Right lobe of liver (tissue), 6 donors: Measurements from ENCODE around the gene PAXX. TPM values are rescaled to one million over a fixed set of nuclear protein-coding genes. Genes with fewer than 3 reads are reported as not detected.

Source experiments
- ATAC-seq, 4 donors: fragments of 200-7000 bp; cut with Tn5 transposase; one replicate each; pipeline ENCODE4 v1.9.1; 2020; ENCODE audit warnings: mild to moderate bottlenecking in 4 of 4, moderate library complexity in 4 of 4
- DNase-seq, 3 donors: peaks; one replicate each; pipeline ENCODE4 v3.0.0-alpha.2; 2020
- H3K27ac ChIP-seq, 3 donors: fragments of 200-600 bp; one replicate each; pipeline ENCODE4 v1.8.0; 2022
- H3K27me3 ChIP-seq, 2 donors: fragments of 200-600 bp; one replicate each; pipeline ENCODE4 v1.8.0; 2022
- H3K36me3 ChIP-seq, 4 donors: fragments of 200-600 bp; sonication (generic) in 1 of 4; one replicate each; pipeline versions ENCODE4 v1.5.1 to v1.8.0; 2017 to 2022; ENCODE audit warnings: control low read depth in 1 of 4
- H3K4me1 ChIP-seq, 4 donors: fragments of 200-600 bp; sonication (generic) in 1 of 4; one replicate each; pipeline versions ENCODE4 v1.5.1 to v1.8.0; 2017 to 2022; ENCODE audit warnings: control low read depth in 1 of 4
- H3K4me3 ChIP-seq, 3 donors: fragments of 200-600 bp; one replicate each; pipeline ENCODE4 v1.8.0; 2022
- H3K9me3 ChIP-seq, 4 donors: fragments of 200-600 bp; sonication (generic) in 1 of 4; one replicate each; pipeline versions ENCODE4 v1.5.1 to v1.8.0; 2017 to 2022; ENCODE audit warnings: control low read depth in 1 of 4
- POLR2A ChIP-seq: fragments of 450-650 bp; IDR thresholded peaks from one replicate; pipeline ENCODE4 v1.6.1; 2017; ENCODE audit warnings: antibody characterized with exemption, mild to moderate bottlenecking
- WGBS: methylation state at CpG from one replicate; pipeline ENCODE4 v1.1.6; 2018; ENCODE audit warnings: low coverage, low lambda C conversion rate; ENCODE audit not compliant: insufficient coverage; ENCODE audit errors: missing lambda C conversion rate; 5-methylcytosine and 5-hydroxymethylcytosine counted together
- intact Hi-C, 2 donors: fragments of 100-400 bp; cut with DNase I; formaldehyde crosslinking; loops; one replicate each; pipeline versions ENCODE4 v1.11.2 to v1.14.1; 2022
- total RNA-seq, 6 experiments: library from RNA; depleted of rRNA in 2 of 6; stranded (reverse); fragments of >200 nt in 2 of 6; fragmentation: NEBNext Ultra II Directional in 3 of 6; extraction: Animal tissue kit (Norgen Biotek cat#: 25700) in 3 of 6; gene quantifications; one replicate each; pipeline versions ENCODE4 v1.1.0 to v1.2.4, GENCODE V29; 2016 to 2023
- TF ChIP-seq, protein P1 (sequence below), 4 donors: fragments of 200-600 bp in 3 of 4; fragments of 450-650 bp in 1 of 4; IDR thresholded peaks; one replicate each; pipeline versions ENCODE4 v1.5.1 to v1.8.0; 2016 to 2022; ENCODE audit warnings: antibody characterized with exemption in 4 of 4, mild to moderate bottlenecking in 2 of 4
- donor health status: DM: no; HTN: yes; CAD: no.
- donor health status: DM: no; HTN: no; CAD: no.
- donor health status: DM: no; HTN: no; CAD: no.
- donor health status: DM: no; HTN: yes; CAD: no.
- donor health status: DM: no; HTN: yes; CAD: no.

The PAXX gene
- total RNA-seq, 6 experiments from 2014 or later, result 13.8 to 34.5 (median 23.3) TPM

DNA sequence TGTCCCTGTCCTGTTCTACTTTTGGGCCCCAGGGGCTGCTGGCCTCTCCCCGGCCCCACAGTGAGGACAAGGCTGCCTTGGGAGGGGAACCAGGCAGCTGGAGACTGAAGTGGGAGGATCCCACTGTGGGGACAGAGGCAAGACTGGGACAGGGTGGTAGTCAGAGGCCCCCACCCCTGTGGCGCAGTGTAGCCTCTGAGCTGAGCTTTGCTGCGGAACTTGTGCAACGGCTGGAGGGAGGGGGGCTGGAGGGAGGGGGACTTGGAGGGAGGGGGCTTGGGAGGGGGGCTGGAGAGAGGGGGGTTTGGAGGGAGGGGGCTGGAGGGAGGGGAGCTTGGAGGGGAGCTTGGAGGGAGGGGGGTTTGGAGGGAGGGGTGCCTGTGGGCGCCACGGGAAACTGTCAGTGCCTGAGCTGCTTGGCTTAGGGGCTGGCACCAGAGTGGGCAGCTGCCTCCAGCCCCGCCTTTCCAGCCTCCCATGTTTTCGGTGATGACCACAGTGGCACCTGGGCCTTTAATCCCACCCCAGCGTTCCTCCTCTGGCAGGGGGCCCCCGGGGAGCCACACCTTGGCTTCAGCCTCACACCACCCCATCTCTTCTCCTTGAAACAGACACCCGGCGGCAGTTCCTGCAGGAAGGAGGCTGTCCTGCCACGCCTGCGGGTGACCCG lies 42.0 kb downstream of the PAXX start:
- no peak for ATAC-seq
- no peaks in the 10 kb centered on the region for H3K27me3 ChIP-seq
- TF ChIP-seq POLR2A, result no peak
- TF ChIP-seq, protein P1, sequence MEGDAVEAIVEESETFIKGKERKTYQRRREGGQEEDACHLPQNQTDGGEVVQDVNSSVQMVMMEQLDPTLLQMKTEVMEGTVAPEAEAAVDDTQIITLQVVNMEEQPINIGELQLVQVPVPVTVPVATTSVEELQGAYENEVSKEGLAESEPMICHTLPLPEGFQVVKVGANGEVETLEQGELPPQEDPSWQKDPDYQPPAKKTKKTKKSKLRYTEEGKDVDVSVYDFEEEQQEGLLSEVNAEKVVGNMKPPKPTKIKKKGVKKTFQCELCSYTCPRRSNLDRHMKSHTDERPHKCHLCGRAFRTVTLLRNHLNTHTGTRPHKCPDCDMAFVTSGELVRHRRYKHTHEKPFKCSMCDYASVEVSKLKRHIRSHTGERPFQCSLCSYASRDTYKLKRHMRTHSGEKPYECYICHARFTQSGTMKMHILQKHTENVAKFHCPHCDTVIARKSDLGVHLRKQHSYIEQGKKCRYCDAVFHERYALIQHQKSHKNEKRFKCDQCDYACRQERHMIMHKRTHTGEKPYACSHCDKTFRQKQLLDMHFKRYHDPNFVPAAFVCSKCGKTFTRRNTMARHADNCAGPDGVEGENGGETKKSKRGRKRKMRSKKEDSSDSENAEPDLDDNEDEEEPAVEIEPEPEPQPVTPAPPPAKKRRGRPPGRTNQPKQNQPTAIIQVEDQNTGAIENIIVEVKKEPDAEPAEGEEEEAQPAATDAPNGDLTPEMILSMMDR (IDR thresholded peaks at IDR 0.05), result no peak
- peak overlapping the region in 1 of 3 donors; percentile 18 for H3K27ac ChIP-seq
- no peak for DNase-seq
- H3K36me3 ChIP-seq, result no peaks in the 10 kb centered on the region
- H3K4me1 ChIP-seq, result peaks cover 0 to 7% (median 3%) of the 10 kb centered on the region in 4 donors
- WGBS, result 57% methylated on average over 6 of the region's 15 CpGs
- no peaks in the 10 kb centered on the region for H3K9me3 ChIP-seq
- intact Hi-C loops, result loop anchor here (5.0 to 10.0 kb wide), 4 partner anchors 82 to 259 kb away; partner anchors contain the start of genes C8G (in 1 of the 2), FBXW5 (in 1 of the 2), LCN12 (in 1 of the 2) and PHPT1 (in 1 of the 2)
- peak overlapping the region in 1 of 3 donors; percentile 21 for H3K4me3 ChIP-seq

- H3K27ac ChIP-seq, result peak overlapping the region in 1 of 3 donors; percentile 18
- H3K27me3 ChIP-seq, result no peaks in the 10 kb centered on the region
- TF ChIP-seq POLR2A, result no peak
- TF ChIP-seq, protein P1 (IDR thresholded peaks at IDR 0.05), result peak; percentile 89 to 94 (median 89)
- 10% methylated on average over 10 of the region's 24 CpGs for WGBS
- intact Hi-C loops, result loop anchor here (5.0 to 10.0 kb wide), 5 partner anchors 83 to 260 kb away; partner anchors contain the start of genes C8G (in 1 of the 2), FBXW5 (in 1 of the 2), LCN12 (in 1 of the 2) and PHPT1 (in 1 of the 2)
- no peaks in the 10 kb centered on the region for H3K36me3 ChIP-seq
- DNase-seq, result peak; percentile 83 to 90 (median 87)
- peaks cover 0 to 3% (median 0%) of the 10 kb centered on the region in 4 donors for H3K4me1 ChIP-seq
- ATAC-seq, result peak; percentile 73 to 85 (median 82)
- no peaks in the 10 kb centered on the region for H3K9me3 ChIP-seq
- H3K4me3 ChIP-seq, result no peak overlapping the region
These were observed 42.7 kb downstream of the PAXX start for GRCh38 chr9:137034709-137035506.

DNA sequence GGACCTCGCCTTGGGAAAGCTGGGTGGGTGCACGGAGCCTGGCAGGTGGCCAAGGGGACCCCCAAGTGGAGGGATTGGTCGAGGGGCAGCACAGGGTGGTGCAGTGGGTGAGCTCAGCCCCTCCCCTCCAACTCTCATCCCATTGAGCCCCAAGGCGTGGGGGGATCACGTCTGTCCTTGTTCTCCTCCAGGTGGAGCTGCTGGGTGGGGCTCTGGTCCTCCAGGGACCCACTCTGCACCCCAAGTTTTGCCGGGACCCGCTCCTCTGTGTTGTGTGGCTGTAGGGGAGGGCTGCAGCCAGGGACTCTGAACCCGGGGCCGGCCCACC lies 43.2 kb downstream of the PAXX start:
- no CpG with 5 or more reads among the region's 9 CpGs for WGBS
- TF ChIP-seq, protein P1 (IDR thresholded peaks at IDR 0.05), result peak in 1 of 4 donors; percentile 15
- no peak for TF ChIP-seq POLR2A
- Histone ChIP-seq H3K27ac (no peak overlapping the region), H3K36me3 (no peaks in the 10 kb centered on the region), H3K4me1 (peaks cover 0 to 3% (median 0%) of the 10 kb centered on the region in 4 donors), H3K27me3 (no peaks in the 10 kb centered on the region), H3K9me3 (no peaks in the 10 kb centered on the region), H3K4me3 (no peak overlapping the region)
- intact Hi-C loops, result loop anchor here (5.0 to 10.0 kb wide), 3 partner anchors 91 to 261 kb away; partner anchors contain the start of genes C8G (in 1 of the 2) and FBXW5 (in 1 of the 2)
- ATAC-seq (peak in 1 of 4 donors; percentile 2), DNase-seq (no peak)

- DNase-seq (no peak), ATAC-seq (no peak)
- Histone ChIP-seq H3K9me3 (no peaks in the 10 kb centered on the region), H3K27me3 (no peaks in the 10 kb centered on the region), H3K4me3 (no peak overlapping the region), H3K4me1 (peaks cover 0 to 3% (median 0%) of the 10 kb centered on the region in 4 donors), H3K27ac (no peak overlapping the region), H3K36me3 (no peaks in the 10 kb centered on the region)
- WGBS, result 46% methylated on average over 2 of the region's 8 CpGs
- intact Hi-C loops, result loop anchor here (5.0 to 10.0 kb wide), 3 partner anchors 91 to 261 kb away; partner anchors contain the start of genes C8G (in 1 of the 2) and FBXW5 (in 1 of the 2)
- no peak for TF ChIP-seq POLR2A
- TF ChIP-seq, protein P1 (IDR thresholded peaks at IDR 0.05), result no peak
These were observed 43.7 kb downstream of the PAXX start for GRCh38 chr9:137035937-137036336.
